Colonic mucosa (tissue), 4 donors: ENCODE data around the gene EID2B. TPM values are rescaled to one million over a fixed set of nuclear protein-coding genes. Genes with fewer than 3 reads are reported as not detected.

Source experiments
- DNase-seq: peaks from one replicate; pipeline ENCODE4 v3.0.0-alpha.2; 2020
- H3K27ac ChIP-seq: fragments of 200-600 bp; one replicate; pipeline ENCODE4 v1.8.0; 2021
- H3K27me3 ChIP-seq: fragments of 200-600 bp; one replicate; pipeline ENCODE4 v1.8.0; 2021
- H3K36me3 ChIP-seq: fragments of 200-600 bp; one replicate; pipeline ENCODE4 v1.8.0; 2021
- H3K4me1 ChIP-seq: fragments of 200-600 bp; one replicate; pipeline ENCODE4 v1.8.0; 2021; ENCODE audit warnings: mild to moderate bottlenecking
- H3K4me3 ChIP-seq: fragments of 200-600 bp; one replicate; pipeline ENCODE4 v1.8.0; 2021
- H3K9ac ChIP-seq, 2 donors: one replicate each; pipeline ENCODE4 v1.7.0; 2013; ENCODE audit warnings: control low read depth in 2 of 2, low read depth in 2 of 2, low read length in 2 of 2
- H3K9me3 ChIP-seq: fragments of 200-600 bp; one replicate; pipeline ENCODE4 v1.8.0; 2021
- CTCF ChIP-seq: fragments of 200-600 bp; IDR thresholded peaks from one replicate; pipeline ENCODE4 v1.8.0; 2022; ENCODE audit warnings: antibody characterized with exemption, mild to moderate bottlenecking
- intact Hi-C: fragments of 100-400 bp; cut with DNase I; formaldehyde crosslinking; loops from one replicate; pipeline ENCODE4 v1.14.1; 2022
- total RNA-seq, 2 donors: library from RNA; stranded (reverse); fragmentation: NEBNext Ultra II Directional in 1 of 2; extraction: Animal tissue kit (Norgen Biotek cat#: 25700) in 1 of 2; gene quantifications; one replicate each; pipeline ENCODE4 v1.2.1, GENCODE V29; 2021
- donor health status: healthy.
- donor health status: DM: no; HTN: no; CAD: no.
- donor health status: DM: no; HTN: no; CAD: no.

Gene EID2B
- total RNA-seq, 2 donors from 2014 or later = 0.22 to 0.56 TPM

- Histone ChIP-seq H3K27ac (no peak overlapping the region), H3K9me3 (no peaks in the 10 kb centered on the region), H3K4me1 (peaks cover 4% of the 10 kb centered on the region), H3K27me3 (no peaks in the 10 kb centered on the region), H3K9ac (peak overlapping the region; percentile 24 to 77), H3K36me3 (no peaks in the 10 kb centered on the region), H3K4me3 (peak overlapping the region; percentile 64)
- intact Hi-C loops = loop anchor here (5.0 to 10.0 kb wide), 3 partner anchors 36 to 88 kb away; partner anchors contain the start of genes DLL3 and SUPT5H
- DNase-seq = no peak
- no peak for TF ChIP-seq CTCF
Measured at GRCh38 chr19:39533003-39533512, 406 bp upstream of the EID2B start.

DNA sequence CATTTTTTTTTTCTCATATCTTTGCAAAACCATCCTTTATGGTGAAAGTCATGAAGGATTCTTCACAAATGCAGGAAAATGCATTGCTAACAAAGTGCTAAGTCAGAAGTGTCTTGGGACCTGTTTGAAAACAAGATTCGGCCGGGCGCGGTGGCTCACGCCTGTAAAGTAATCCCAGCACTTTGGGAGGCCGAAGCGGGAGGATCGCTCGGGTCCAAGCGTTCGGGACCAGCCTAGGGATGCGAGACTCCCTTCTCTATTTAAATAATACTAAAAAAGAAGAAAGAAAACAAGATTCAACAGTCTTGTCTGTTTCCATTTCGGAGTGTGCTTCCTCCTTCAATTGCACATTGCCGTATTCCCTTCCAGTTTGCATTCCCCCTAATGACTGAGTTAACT is 819 bp downstream of the EID2B start:
- Histone ChIP-seq H3K9ac (peak overlapping the region; percentile 77 to 88), H3K9me3 (no peaks in the 10 kb centered on the region), H3K27ac (no peak overlapping the region), H3K27me3 (no peaks in the 10 kb centered on the region), H3K4me3 (peak overlapping the region; percentile 64), H3K36me3 (no peaks in the 10 kb centered on the region), H3K4me1 (peaks cover 4% of the 10 kb centered on the region)
- TF ChIP-seq CTCF = no peak
- no peak for DNase-seq
- intact Hi-C loops = loop anchor here (5.0 to 10.0 kb wide), 3 partner anchors 35 to 87 kb away; partner anchors contain the start of genes DLL3 and SUPT5H

GRCh38 chr19:39525205-39525604 is 7.4 kb downstream of the EID2B start:
- no peak for TF ChIP-seq CTCF
- no peak overlapping the region for H3K4me3 ChIP-seq
- no peaks in the 10 kb centered on the region for H3K36me3 ChIP-seq
- no peaks in the 10 kb centered on the region for H3K4me1 ChIP-seq
- intact Hi-C loops = no loop called here
- H3K27me3 ChIP-seq = no peaks in the 10 kb centered on the region
- H3K27ac ChIP-seq = peak overlapping the region; percentile 46
- no peak for DNase-seq
- no peak overlapping the region for H3K9ac ChIP-seq
- no peaks in the 10 kb centered on the region for H3K9me3 ChIP-seq

DNA sequence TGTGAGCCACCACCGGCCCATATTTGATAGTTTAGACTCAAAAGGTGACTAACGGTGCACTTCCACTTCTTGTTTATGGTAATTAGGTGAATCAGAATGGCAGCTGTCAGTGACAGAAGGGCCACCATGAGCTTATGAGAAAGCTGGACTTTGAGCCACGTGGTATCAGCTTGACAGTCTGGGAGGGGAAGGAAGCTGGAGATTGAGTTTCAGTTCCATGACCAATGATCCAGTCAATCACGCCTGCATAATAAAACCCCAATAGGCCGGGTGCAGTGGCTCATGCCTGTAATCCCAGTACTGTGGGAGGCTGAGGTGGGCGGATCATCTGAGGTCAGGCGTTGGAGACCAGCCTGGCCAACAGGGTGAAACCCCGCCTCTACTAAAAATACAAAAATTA is 8.2 kb downstream of the EID2B start:
- Histone ChIP-seq H3K4me1 (no peaks in the 10 kb centered on the region), H3K9me3 (no peaks in the 10 kb centered on the region), H3K4me3 (no peak overlapping the region), H3K27ac (peak overlapping the region; percentile 46), H3K27me3 (no peaks in the 10 kb centered on the region), H3K36me3 (no peaks in the 10 kb centered on the region), H3K9ac (no peak overlapping the region)
- DNase-seq = no peak
- intact Hi-C loops = no loop called here
- no peak for TF ChIP-seq CTCF

DNA sequence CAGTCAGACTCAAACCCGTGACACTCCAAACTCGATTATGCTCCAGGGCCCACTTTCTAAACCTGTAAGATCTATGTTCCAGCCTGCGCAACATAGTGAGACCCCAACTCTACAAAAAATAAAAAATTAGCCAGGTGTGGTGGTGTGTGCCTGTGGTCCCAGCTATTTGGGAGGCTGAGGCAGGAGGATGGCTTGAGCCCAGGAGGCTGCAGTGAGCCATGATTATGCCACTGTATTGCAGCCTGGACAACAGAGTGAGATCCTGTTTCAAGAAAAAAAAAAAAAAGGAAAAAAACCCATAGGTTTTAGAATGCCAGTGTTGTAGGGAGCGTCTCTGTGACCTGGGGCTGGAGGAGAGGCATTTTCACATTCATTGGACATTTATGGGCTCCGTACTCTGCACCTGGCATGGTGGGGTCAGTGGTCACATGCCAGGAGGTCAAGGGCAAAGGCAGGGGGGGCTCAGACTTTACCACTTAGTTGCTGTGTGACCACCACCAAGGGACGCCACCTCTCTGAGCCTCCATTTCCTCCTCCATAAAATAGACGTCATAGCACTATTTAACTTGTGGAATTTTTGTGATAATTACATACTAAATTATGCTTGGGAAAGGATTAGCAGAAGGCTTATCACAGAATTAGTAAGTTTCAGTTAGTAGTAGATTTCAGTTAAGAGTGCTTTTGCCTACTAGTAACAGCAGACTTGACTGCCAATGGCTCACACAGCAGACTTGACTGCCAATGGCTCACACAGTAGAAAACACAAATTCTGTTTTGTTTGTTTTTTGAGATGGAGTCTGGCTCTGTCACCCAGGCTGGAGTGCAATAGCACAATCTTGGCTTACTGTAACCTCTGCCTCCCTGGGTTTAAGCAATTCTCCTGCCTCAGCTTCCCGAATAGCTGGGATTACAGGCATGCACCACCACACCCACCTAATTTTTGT is 11.8 kb downstream of the EID2B start:
- H3K9me3 ChIP-seq = no peaks in the 10 kb centered on the region
- no peak for DNase-seq
- no peak overlapping the region for H3K27ac ChIP-seq
- H3K4me1 ChIP-seq = no peaks in the 10 kb centered on the region
- H3K27me3 ChIP-seq = peaks cover 4% of the 10 kb centered on the region
- H3K4me3 ChIP-seq = no peak overlapping the region
- TF ChIP-seq CTCF = no peak
- H3K36me3 ChIP-seq = no peaks in the 10 kb centered on the region
- intact Hi-C loops = no loop called here
- H3K9ac ChIP-seq = no peak overlapping the region
